GM12875 (cell line): ENCODE measurements around the gene HES2.
"Not testable (repeated sequence)": the region's sequence is repeated elsewhere in the genome, so short reads cannot be mapped to it uniquely, and the experiment has no call there.

Experiments
- H3K4me3 ChIP-seq: one replicate; pipeline ENCODE4 v1.5.1; 2011; ENCODE audit warnings: low read depth, low read length, control low read depth
- CTCF ChIP-seq: IDR thresholded peaks from 2 replicates; pipeline ENCODE4 v1.5.1; 2011; ENCODE audit warnings: low read depth, mild to moderate bottlenecking, control low read depth, inconsistent platforms, low read length, moderate library complexity, borderline replicate concordance; ENCODE audit not compliant: insufficient read depth

HES2 gene

GRCh38 chr1:6435547-6435946, 15.8 kb upstream of the HES2 start:
- no peak for TF ChIP-seq CTCF

GRCh38 chr1:6435129-6435528, 15.4 kb upstream of the HES2 start:
- no peak for TF ChIP-seq CTCF
- H3K4me3 ChIP-seq: no peak overlapping the region

More at GRCh38 chr1:6435547-6435946, 15.8 kb upstream of the HES2 start:
- no peak overlapping the region for H3K4me3 ChIP-seq

GRCh38 chr1:6434186-6434585, 14.5 kb upstream of the HES2 start:
- H3K4me3 ChIP-seq: no peak overlapping the region
- TF ChIP-seq CTCF: no peak

- H3K4me3 ChIP-seq: not testable (repeated sequence)
Measured at GRCh38 chr1:6431645-6432579, 12.2 kb upstream of the HES2 start.

DNA sequence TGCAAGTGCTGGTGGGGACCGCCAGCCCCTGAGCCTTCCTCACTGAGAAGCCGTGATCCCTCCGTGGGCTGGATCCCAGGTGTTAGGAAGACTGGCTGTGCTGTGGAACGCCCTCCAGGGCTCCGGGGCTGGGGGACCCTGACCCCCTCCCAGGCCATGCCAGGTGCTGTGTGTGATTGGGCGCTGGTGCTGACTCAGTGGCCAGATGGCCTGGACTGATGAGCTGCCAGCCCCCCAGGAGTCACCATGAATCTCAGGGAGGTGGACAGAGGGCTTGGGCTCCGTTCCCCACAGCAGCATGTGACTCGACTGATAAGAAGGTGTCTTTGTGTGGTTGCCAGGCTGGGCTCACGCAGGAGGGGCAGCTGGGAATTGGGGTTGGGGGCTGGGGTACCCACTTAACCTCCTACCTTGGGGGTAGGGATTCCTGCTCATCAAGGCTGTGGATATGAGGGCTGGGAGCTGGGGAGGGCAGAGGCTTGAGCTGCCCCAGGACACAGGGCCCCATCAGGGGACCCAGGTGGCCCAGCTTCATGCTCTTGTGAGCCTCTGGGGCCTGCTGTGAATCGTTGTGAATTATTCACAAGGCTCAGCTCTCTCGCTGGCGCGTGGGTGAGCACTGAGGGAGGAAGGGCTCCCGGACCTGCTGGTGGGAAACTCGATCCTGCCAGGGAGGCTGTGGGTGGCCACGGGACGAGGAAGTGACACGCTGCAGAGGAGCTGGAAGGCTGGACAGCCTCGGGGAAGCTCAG, 10.1 kb upstream of the HES2 start:
- not testable (repeated sequence) for H3K4me3 ChIP-seq

- H3K4me3 ChIP-seq: not testable (repeated sequence)
Measured at GRCh38 chr1:6428453-6428852, 8.7 kb upstream of the HES2 start.

DNA sequence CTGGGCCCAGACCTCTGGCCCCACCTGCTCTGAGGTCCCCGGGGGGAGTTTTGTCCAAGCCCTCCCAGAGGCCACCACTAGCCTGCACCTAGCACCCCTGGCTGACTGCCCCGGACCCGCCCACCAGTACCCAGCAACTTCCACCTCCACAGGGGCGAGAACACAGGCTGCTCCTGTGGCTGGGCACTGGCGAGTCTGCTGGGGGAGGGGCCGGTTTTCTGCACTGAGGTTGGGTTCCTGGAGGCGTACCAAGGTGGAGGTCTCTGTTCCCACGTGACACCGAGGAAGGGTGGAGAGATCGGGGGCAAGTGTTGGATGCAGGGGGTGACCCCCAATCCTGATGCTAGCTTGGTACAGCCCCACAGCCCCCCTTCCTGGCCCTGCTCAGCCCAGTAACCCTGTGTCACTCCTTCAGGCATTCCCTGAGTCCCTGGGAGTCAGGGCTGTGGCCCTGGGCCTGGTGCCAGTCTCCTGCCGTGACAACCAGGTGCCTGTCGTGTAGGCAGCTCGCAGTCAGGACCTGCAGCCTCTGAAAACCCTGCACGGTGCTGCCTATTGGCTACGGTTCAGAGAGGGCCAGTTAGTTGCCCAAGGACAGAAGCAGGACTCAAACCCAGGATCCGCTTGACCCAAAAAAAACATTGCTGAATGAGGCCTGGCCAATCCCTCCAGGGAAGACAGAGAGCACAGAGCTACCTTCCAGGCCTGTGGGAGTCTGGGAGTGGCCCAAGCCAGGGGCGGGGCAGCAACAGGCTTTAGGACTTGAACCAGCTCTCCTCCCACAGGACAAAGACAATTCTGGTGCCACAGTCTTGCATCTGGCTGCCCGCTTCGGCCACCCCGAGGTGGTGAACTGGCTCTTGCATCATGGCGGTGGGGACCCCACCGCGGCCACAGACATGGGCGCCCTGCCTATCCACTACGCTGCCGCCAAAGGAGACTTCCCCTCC, 8.0 kb upstream of the HES2 start:
- TF ChIP-seq CTCF: no peak
- H3K4me3 ChIP-seq: no peak overlapping the region

- no peak for TF ChIP-seq CTCF
- no peak overlapping the region for H3K4me3 ChIP-seq
Measured at GRCh38 chr1:6426972-6427350, 7.2 kb upstream of the HES2 start.
